Mesodermal cell (in vitro differentiated cells): ENCODE results near the gene HAS3.
"Not testable (repeated sequence)": the region's sequence is repeated elsewhere in the genome, so short reads cannot be mapped to it uniquely, and the experiment has no call there.

ENCODE experiments used
- H3K27ac ChIP-seq: 2 replicates; pipeline ENCODE4 v1.7.0; 2013; ENCODE audit warnings: mild to moderate bottlenecking, low read depth, low read length, moderate library complexity; ENCODE audit not compliant: severe bottlenecking
- H3K36me3 ChIP-seq: 2 replicates; pipeline ENCODE4 v1.7.1; 2013; ENCODE audit warnings: mild to moderate bottlenecking, low read length, moderate library complexity; ENCODE audit not compliant: control insufficient read depth, insufficient read depth
- H3K4me1 ChIP-seq: one replicate; pipeline ENCODE4 v1.7.1; 2013; ENCODE audit warnings: mild to moderate bottlenecking, low read length; ENCODE audit not compliant: insufficient read depth, control insufficient read depth, poor library complexity, severe bottlenecking
- H3K4me3 ChIP-seq: 2 replicates; pipeline ENCODE4 v1.7.0; 2013; ENCODE audit warnings: low read length, control low read depth, mild to moderate bottlenecking; ENCODE audit not compliant: insufficient read depth, poor library complexity, severe bottlenecking; ENCODE audit errors: extremely low read depth
- H3K9me3 ChIP-seq: 2 replicates; pipeline ENCODE4 v1.7.1; 2013; ENCODE audit warnings: mild to moderate bottlenecking, low read length, moderate library complexity; ENCODE audit not compliant: control insufficient read depth
- WGBS, 2 experiments: methylation state at CpG; one replicate each; pipeline ENCODE4 v1.1.5; 2013; ENCODE audit warnings: missing lambda C conversion rate in 2 of 2; ENCODE audit not compliant: insufficient coverage in 2 of 2; 5-methylcytosine and 5-hydroxymethylcytosine counted together

The HAS3 gene

DNA sequence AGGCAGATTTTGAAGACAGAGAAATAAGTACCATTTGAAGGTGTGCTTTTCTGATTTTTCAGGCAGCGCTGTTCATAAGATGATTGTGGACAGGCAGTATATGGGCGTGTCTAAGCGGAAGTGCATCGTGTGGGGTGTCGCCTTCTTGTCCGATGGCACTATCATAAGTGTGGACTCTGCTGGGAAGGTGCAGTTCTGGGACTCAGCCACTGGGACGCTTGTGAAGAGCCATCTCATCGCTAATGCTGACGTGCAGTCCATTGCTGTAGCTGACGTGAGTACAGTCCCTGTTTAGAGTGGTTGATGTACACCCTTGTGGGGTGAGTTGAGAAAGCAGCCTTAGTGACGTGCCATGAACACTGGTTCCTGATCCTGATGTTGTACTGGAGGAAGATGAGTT lies 37.7 kb downstream of the HAS3 start:
- no peaks in the 10 kb centered on the region for H3K9me3 ChIP-seq
- H3K27ac ChIP-seq: no peak overlapping the region
- H3K4me3 ChIP-seq: no peak overlapping the region
- WGBS, 2 experiments: 95 to 97% methylated on average over 9 to 10 of the region's 11 CpGs
- H3K36me3 ChIP-seq: peaks cover 90% of the 10 kb centered on the region
- no peaks in the 10 kb centered on the region for H3K4me1 ChIP-seq

DNA sequence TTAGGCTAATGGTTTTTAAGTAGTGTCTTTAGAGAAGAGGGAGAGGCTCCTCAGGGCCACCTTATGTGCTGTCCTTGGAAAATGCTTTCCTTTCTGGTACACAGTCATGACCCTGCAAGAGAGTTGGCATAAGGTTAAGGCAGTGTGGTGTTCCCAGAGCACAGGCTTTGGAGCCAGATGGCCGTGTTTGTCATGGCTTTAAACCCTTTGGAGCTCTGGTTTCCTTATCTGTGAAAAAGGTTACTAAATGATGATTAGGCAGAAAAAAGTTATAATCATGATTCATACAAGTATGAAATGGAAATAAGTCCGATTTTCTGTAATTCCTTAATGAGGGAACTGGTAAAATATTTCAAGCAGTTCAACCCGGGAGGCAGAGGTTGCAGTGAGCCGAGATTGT lies 40.2 kb downstream of the HAS3 start:
- Histone ChIP-seq H3K4me1 (no peaks in the 10 kb centered on the region), H3K9me3 (no peaks in the 10 kb centered on the region), H3K4me3 (no peak overlapping the region), H3K36me3 (peaks cover 84% of the 10 kb centered on the region), H3K27ac (no peak overlapping the region)
- WGBS, 2 experiments: 92 to 100% methylated on average over 2 to 4 of the region's 4 CpGs

DNA sequence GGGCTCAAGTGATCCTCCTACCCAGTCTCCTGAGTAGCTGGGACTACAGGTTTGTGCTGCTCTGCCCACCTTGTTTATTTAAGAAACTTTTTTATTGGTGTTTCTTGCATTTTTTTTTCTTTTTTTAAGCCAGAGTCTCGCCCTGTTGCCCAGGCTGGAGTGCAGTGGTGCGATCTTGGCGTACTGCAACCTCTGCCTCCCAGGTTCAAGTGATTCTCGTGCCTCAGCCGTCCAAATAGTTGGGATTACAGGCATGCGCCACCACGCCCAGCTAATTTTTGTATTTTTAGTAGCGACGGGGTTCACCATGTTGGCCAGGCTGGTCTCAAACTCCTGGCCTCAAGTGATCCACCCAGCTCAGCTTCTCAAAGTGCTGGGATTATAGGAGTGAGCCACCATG lies 44.2 kb downstream of the HAS3 start:
- 91 to 93% methylated on average over 9 of the region's 9 CpGs for WGBS, 2 experiments
- H3K9me3 ChIP-seq, H3K4me3 ChIP-seq, H3K4me1 ChIP-seq, H3K27ac ChIP-seq: not testable (repeated sequence)
- H3K36me3 ChIP-seq: peaks cover 84% of the 10 kb centered on the region

DNA sequence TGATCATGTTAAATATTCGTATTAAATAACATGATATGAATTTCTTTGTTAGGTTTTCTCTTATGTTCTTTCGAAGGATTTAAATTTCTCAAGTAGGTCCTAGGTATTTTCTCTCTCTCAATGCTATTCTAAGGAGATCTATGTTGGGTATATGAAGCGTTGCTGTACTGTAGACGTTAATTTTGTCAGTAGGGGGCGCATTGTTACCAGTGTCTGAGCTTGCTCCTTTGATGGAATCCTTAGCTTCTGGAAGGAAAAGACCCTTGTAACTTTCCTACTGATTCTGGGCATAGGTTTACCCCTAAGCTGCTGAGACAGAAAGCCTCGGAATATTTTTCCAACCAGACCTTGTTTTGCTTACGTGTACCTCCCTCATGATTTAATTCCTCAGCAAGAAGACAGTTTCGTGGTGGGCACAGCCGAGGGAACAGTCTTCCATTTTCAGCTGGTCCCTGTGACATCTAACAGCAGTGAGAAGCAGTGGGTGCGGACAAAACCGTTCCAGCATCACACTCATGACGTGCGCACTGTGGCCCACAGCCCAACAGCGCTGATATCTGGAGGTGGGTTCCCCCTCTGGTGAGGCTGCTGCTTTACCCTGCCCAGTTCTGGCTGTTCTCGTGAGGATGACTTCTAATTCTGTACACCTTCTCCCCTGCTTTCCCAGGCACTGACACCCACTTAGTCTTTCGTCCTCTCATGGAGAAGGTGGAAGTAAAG lies 44.9 kb downstream of the HAS3 start:
- H3K4me3 ChIP-seq: no peak overlapping the region
- H3K36me3 ChIP-seq: peaks cover 84% of the 10 kb centered on the region
- no peaks in the 10 kb centered on the region for H3K9me3 ChIP-seq
- no peaks in the 10 kb centered on the region for H3K4me1 ChIP-seq
- WGBS, 2 experiments: 79 to 95% methylated on average over 11 to 13 of the region's 16 CpGs
- no peak overlapping the region for H3K27ac ChIP-seq

DNA sequence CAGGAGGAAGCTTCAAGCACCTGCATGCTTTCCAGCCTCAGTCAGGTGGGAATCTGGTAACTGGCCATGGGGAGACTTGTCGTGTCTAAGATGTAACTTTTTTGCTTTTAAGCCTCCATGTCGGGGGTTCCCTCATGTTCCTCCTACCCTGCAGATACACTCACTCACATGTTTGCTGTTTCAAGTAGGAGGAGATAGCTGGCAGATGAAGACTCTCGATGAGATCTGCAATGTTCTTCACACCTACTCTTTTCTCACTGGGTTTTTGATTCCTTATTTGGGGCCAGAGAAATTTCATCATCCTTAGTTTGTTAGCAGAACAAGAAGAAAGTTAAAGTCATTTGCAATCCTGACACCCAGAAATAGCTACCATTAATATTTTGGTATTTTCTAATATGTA lies 51.7 kb downstream of the HAS3 start:
- H3K9me3 ChIP-seq: no peaks in the 10 kb centered on the region

DNA sequence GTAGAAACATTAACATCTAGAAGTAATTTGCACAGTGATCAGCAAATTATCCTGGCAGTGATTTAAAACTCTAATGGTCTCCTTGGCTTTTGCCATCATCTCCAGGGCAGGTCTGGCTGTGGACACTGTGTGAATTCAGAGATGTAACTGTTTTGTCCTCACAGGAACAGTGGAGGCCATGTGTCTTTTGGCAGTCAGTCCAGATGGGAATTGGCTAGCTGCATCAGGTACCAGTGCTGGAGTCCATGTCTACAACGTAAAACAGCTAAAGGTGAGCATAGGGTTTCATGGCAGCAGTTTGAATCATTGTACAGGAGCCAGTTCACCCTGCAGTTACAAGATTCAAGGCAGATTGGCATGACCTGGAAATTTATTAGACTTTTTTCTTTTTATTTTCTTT lies 54.7 kb downstream of the HAS3 start:
- Histone ChIP-seq H3K36me3 (peaks cover 96% of the 10 kb centered on the region), H3K27ac (no peak overlapping the region), H3K9me3 (no peaks in the 10 kb centered on the region), H3K4me3 (no peak overlapping the region), H3K4me1 (no peaks in the 10 kb centered on the region)
- WGBS, 2 experiments: 100% methylated on average over 1 of the region's 1 CpG

More for the DNA sequence above, 51.7 kb downstream of the HAS3 start:
- H3K36me3 ChIP-seq: peaks cover 98% of the 10 kb centered on the region
- no peaks in the 10 kb centered on the region for H3K4me1 ChIP-seq
- H3K4me3 ChIP-seq: no peak overlapping the region
- H3K27ac ChIP-seq: no peak overlapping the region
- no CpG with 5 or more reads among the region's 3 CpGs for whole genome bisulfite sequencing, 2 experiments

DNA sequence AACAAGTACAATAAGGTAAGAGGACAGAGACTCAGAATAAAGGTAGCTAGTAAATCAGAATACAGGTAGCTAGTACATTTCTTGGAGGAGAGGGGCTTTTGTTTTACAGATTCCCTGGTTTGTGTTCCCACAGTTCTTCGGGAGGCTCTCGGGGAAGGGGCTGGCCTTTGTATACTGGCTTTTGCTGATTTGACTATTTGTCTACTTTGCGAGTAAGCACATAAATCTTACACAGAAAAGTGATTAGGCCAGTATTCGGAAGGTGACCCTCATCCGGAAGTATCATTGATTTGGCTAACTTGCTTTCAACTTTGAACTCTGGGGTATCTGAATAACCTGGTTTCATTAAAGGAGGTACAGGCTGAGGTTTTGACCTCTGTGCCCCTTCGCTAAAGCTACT lies 60.1 kb downstream of the HAS3 start:
- Histone ChIP-seq H3K4me3 (no peak overlapping the region), H3K27ac (no peak overlapping the region), H3K36me3 (peaks cover 95% of the 10 kb centered on the region), H3K4me1 (peaks cover 18% of the 10 kb centered on the region), H3K9me3 (no peaks in the 10 kb centered on the region)
- WGBS, 2 experiments: 96 to 100% methylated on average over 4 to 6 of the region's 6 CpGs

DNA sequence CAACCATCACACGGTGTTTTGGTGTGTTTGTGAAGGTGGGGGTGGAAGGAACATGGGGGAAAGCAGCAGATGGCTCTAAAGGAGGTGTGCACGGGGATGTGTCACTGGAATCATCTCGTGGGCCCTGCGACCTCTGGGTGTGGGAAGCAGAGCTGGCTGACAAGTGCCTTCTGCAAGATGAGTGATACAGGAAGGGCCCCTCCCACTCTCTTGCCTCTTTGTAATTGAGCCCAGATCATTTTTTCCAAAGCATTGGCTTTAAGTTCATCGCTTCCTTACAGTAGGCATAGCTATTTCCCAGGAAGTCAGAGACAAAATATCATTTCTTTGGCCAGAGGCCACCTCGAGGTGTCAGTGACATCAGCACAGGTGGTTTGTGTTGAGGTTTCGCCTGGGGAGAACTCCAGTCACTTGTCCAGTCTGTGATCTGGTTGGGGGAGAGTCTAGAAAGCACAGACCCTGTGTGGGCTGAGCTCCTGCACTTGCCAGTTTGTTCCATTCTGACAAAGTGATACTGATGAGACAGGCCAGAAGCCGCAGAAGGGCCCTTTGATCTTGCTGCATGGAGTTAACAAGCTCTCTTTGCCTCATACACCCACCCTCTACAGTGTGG lies 60.9 kb downstream of the HAS3 start:
- no peak overlapping the region for H3K27ac ChIP-seq

DNA sequence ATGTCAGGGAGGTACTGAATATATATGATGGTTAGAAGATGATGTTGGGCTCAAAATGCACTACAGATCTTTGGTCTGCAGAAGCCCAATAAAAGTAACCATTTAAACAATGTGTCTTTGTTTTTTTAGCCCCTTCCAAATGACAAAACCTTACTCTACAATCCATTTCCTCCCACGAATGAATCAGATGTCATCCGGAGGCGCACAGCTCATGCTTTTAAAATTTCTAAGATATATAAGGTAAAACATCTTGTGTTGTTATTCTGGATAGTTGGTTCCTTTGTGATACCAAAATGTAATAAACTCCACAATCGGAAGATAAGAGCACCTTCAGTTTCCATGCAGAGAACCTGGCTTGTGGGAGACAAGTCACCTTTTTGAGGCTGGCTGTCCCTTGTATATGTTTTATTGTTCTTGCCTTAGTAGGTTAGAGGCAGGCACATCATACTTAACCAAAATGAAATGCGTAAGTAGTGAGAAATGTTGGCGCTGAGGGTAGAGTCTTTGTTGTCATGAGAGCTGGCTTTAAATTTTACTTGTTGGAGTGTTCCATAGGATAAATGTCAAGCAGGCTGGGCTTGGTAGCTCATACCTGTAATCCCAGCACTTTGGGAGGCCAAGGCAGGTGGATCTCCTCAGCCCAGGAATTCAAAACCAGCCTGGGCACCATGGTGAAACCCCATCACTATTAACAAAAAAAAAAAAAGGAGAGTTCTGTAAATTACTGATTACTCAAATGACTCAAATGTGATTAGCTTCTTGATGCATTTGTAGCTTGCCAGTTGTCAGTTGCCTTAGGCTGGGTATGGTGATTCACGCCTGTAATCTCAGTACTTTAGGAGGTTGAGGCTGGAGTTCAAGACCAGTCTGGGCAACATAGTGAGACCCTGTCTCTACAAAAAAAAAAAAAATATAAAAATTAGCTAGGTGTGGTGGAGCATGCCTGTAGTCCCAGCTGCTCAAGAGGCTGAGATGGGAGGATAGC lies 61.8 kb downstream of the HAS3 start:
- H3K4me3 ChIP-seq: no peak overlapping the region
- no peak overlapping the region for H3K27ac ChIP-seq
- H3K36me3 ChIP-seq: peaks cover 82% of the 10 kb centered on the region
- peaks cover 18% of the 10 kb centered on the region for H3K4me1 ChIP-seq
- no peaks in the 10 kb centered on the region for H3K9me3 ChIP-seq
- 90 to 100% methylated on average over 1 to 3 of the region's 7 CpGs for WGBS, 2 experiments

More for the DNA sequence above, 60.9 kb downstream of the HAS3 start:
- H3K9me3 ChIP-seq: no peaks in the 10 kb centered on the region
- peaks cover 18% of the 10 kb centered on the region for H3K4me1 ChIP-seq
- no peak overlapping the region for H3K4me3 ChIP-seq
- H3K36me3 ChIP-seq: peaks cover 89% of the 10 kb centered on the region
- 95 to 96% methylated on average over 8 of the region's 8 CpGs for WGBS, 2 experiments
